Lower leg skin (tissue), 4 donors: ENCODE data around the gene CLIP2. TPM values are rescaled to one million over a fixed set of nuclear protein-coding genes. Genes with fewer than 3 reads are reported as not detected.
A peak's percentile ranks its signal among the peaks of the same experiment; 100 is the strongest.
"Not testable (repeated sequence)": the region's sequence is repeated elsewhere in the genome, so short reads cannot be mapped to it uniquely, and the experiment has no call there.

Source experiments
- DNase-seq, 2 donors: peaks; one replicate each; pipeline ENCODE4 v3.0.0-alpha.2; 2019; ENCODE audit warnings: low spot score in 2 of 2
- H3K4me3 ChIP-seq: fragments of 200-600 bp; sonication (generic); 2 replicates; pipeline ENCODE4 v1.5.1; 2017; ENCODE audit warnings: mild to moderate bottlenecking, low read depth; ENCODE audit not compliant: poor library complexity, severe bottlenecking
- CTCF ChIP-seq, 3 donors: fragments of 450-650 bp; IDR thresholded peaks; one replicate each; pipeline ENCODE4 v1.5.1; 2016; ENCODE audit warnings: antibody characterized with exemption in 3 of 3, mild to moderate bottlenecking in 3 of 3, moderate library complexity in 2 of 3
- POLR2A ChIP-seq, 2 donors: fragments of 450-650 bp; IDR thresholded peaks; one replicate each; pipeline ENCODE4 v1.6.1; 2016 to 2017; ENCODE audit warnings: antibody characterized with exemption in 2 of 2, mild to moderate bottlenecking in 1 of 2, moderate library complexity in 1 of 2
- WGBS, 2 donors: methylation state at CpG; one replicate each; pipeline ENCODE4 v1.1.5; 2018; 5-methylcytosine and 5-hydroxymethylcytosine counted together
- intact Hi-C: fragments of 100-400 bp; cut with DNase I; formaldehyde crosslinking; loops from one replicate; pipeline ENCODE4 v1.15.0; 2023; ENCODE audit warnings: low total_unique reads
- total RNA-seq, 4 donors: library from RNA; depleted of rRNA; stranded (reverse); fragments of >200 nt; gene quantifications; one replicate each; pipeline ENCODE4 v1.1.0, GENCODE V29; 2016

CLIP2 gene
- total RNA-seq, 4 donors from 2014 or later, result 29.1 to 60.2 (median 52.5) TPM

DNA sequence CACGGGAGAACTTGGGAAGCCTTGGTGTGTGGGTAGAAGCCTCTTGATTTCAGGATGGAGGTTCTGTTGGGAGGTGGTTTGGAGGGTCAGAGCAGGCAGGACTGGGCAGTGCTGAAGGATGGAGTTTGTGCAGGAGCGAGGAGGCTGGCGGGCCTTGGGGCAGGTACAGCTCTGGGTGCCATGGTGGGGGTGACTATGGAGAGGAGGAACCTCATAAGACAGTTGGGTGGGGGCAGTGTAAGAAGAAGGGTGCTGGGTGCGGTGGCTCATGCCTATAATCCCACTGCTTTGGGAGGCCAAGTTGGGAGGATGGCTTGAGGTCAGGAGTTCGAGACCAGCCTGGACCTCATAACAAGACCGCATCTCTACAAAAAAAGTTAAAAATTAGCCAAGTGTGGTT, 109.8 kb downstream of the CLIP2 start:
- intact Hi-C loops, result no loop called here
- DNase-seq, result no peak
- TF ChIP-seq POLR2A (IDR thresholded peaks at IDR 0.05) (no peak), CTCF (IDR thresholded peaks at IDR 0.05) (no peak)
- no peak overlapping the region for H3K4me3 ChIP-seq
- WGBS, 2 donors, result 87 to 93% methylated on average over 6 of the region's 6 CpGs

DNA sequence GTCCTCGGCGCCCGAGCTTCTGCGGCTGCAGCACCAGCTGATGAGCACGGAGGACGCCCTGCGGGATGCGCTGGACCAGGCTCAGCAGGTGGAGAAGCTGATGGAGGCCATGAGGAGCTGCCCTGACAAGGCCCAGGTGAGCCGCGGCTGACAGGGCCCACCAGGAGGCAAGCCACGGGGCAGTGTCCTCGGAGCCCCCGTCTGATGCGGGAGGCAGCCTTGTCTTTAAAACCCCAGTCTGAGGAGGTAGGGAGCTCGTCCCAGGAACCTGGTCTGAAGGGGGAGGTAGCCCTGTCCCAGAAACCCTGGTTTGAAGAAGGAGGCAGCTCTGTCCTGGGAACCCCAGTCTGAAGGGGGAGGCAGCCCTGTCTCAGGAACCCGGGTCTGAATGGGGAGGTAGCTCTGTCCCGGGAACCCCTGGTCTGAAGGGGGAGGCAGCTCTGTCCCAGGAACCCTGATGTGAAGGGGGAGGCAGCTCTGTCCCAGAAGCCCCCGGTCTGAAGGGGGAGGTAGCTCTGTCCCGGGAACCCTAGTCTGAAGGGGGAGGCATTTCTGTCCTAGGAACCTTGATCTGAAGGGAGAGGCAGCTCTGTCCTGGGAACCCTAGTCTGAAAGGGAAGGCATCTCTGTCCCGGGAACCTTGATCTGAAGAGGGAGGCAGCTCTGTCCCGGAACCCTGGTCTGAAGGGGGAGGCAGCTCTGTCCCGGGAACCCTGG, 111.4 kb downstream of the CLIP2 start:
- TF ChIP-seq POLR2A (IDR thresholded peaks at IDR 0.05) (no peak), CTCF (IDR thresholded peaks at IDR 0.05) (no peak)
- intact Hi-C loops, result loop anchor here (5.0 kb wide), 2 partner anchors 193 to 333 kb away; no protein-coding TSS in a partner anchor
- no peak for DNase-seq
- WGBS, 2 donors, result 82 to 84% methylated on average over 22 of the region's 22 CpGs
- H3K4me3 ChIP-seq, result no peak overlapping the region

- intact Hi-C loops, result loop anchor here (5.0 kb wide), 2 partner anchors 194 to 334 kb away; no protein-coding TSS in a partner anchor
- TF ChIP-seq CTCF (IDR thresholded peaks at IDR 0.05) (peak in 2 of 3 donors; percentile 16 to 94), POLR2A (IDR thresholded peaks at IDR 0.05) (no peak)
- peak; percentile 59 to 93 for DNase-seq
- WGBS, 2 donors, result 27 to 38% methylated on average over 12 to 14 of the region's 14 CpGs
- no peak overlapping the region for H3K4me3 ChIP-seq
These were observed 112.1 kb downstream of the CLIP2 start for GRCh38 chr7:74401137-74401859.

GRCh38 chr7:74402668-74403067, 113.5 kb downstream of the CLIP2 start:
- not testable (repeated sequence) for DNase-seq, H3K4me3 ChIP-seq
- intact Hi-C loops, result loop anchor here (5.0 kb wide), 2 partner anchors 195 to 335 kb away; no protein-coding TSS in a partner anchor
- 92 to 93% methylated on average over 3 of the region's 3 CpGs for WGBS, 2 donors

DNA sequence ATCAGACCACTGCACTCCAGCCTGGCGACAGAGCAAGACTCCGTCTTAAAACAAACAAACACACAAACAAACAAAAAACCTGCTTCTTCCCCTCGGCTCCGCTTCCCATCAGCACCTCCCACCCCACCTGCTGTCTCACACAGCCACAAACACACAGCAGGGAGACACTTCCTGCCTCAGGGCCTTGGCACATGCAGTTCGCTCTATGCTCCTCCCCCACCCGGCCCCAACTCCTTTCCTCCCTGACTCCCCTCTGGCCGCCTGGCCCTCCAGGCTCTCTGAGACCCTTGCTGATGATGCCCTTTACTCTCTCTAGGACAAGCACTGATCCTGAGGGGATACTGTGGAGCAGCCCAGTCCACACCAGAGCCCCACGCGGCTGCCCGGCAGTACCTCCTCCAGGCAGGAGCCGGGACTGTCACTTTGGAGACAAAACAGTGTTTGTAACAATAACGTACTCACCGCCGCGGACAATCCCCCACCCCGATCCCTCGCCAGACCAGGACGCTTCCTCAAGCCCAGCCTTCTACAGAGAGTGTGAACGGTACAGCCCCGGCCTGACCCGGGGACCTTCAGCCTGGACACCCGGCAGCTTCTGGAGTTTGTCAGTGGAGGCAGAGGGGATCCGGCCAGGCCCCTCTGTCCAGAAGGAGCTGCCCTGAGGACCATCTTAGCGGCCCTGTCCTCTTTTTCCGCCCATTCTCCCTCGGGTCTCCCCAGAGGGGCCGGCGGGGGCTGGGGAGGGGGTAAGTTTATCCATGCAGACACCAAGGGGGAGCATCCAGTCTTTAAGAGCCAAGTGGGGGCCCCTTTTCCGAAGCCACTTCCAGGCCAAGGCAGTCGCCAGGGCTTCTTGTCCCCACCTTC, 114.5 kb downstream of the CLIP2 start:
- intact Hi-C loops, result loop anchor here (5.0 kb wide), 2 partner anchors 196 to 336 kb away; no protein-coding TSS in a partner anchor
- WGBS, 2 donors, result 91 to 93% methylated on average over 30 of the region's 30 CpGs
- H3K4me3 ChIP-seq, result no peak overlapping the region
- no peak for DNase-seq
- TF ChIP-seq POLR2A (IDR thresholded peaks at IDR 0.05) (no peak), CTCF (IDR thresholded peaks at IDR 0.05) (no peak)
